Thoracic aorta (tissue), 2 donors: ENCODE results near the gene KIF26B. TPM values are rescaled to one million over a fixed set of nuclear protein-coding genes. Genes with fewer than 3 reads are reported as not detected.

Experiments
- ATAC-seq: fragments of 150-250 bp; one replicate; pipeline ENCODE4 v1.8.0; 2017; ENCODE audit warnings: low read depth; ENCODE audit not compliant: insufficient number of reproducible peaks, low FRiP score
- DNase-seq: peaks from one replicate; pipeline ENCODE4 v3.0.0-alpha.2; 2020; ENCODE audit warnings: low spot score
- H3K27ac ChIP-seq, 2 donors: fragments of 200-600 bp; sonication (generic); 1 replicate in 1 of 2; 2 replicates in 1 of 2; pipeline ENCODE4 v1.5.1; 2016; ENCODE audit warnings: mild to moderate bottlenecking in 2 of 2, moderate library complexity in 2 of 2
- H3K27me3 ChIP-seq: fragments of 200-600 bp; sonication (generic); replicated peaks from 2 replicates; pipeline ENCODE4 v1.6.0; 2016; ENCODE audit warnings: mild to moderate bottlenecking; ENCODE audit not compliant: insufficient read depth
- H3K36me3 ChIP-seq: fragments of 200-600 bp; sonication (generic); one replicate; pipeline ENCODE4 v1.5.1; 2016
- H3K4me1 ChIP-seq, 2 donors: fragments of 200-600 bp; sonication (generic); 1 replicate in 1 of 2; 2 replicates in 1 of 2; pipeline versions ENCODE4 v1.5.1 to v1.6.0; 2016; ENCODE audit warnings: low read depth in 2 of 2, mild to moderate bottlenecking in 1 of 2; ENCODE audit not compliant: control insufficient read depth in 1 of 2
- H3K4me3 ChIP-seq: fragments of 200-600 bp; sonication (generic); 2 replicates; pipeline ENCODE4 v1.5.1; 2016; ENCODE audit warnings: mild to moderate bottlenecking
- H3K9me3 ChIP-seq: fragments of 200-600 bp; sonication (generic); 2 replicates; pipeline ENCODE4 v1.5.1; 2016
- CTCF ChIP-seq: fragments of 200-600 bp; sonication (generic); IDR thresholded peaks from one replicate; pipeline ENCODE4 v1.5.1; 2019; ENCODE audit warnings: antibody characterized with exemption
- total RNA-seq, 2 donors: library from RNA; depleted of rRNA; stranded (reverse); fragments of >200 nt; gene quantifications; one replicate each; pipeline versions ENCODE4 v1.1.0 to v1.2.3, GENCODE V29; 2016

The KIF26B gene
- total RNA-seq, 2 donors from 2014 or later: 0.14 to 0.41 TPM

DNA sequence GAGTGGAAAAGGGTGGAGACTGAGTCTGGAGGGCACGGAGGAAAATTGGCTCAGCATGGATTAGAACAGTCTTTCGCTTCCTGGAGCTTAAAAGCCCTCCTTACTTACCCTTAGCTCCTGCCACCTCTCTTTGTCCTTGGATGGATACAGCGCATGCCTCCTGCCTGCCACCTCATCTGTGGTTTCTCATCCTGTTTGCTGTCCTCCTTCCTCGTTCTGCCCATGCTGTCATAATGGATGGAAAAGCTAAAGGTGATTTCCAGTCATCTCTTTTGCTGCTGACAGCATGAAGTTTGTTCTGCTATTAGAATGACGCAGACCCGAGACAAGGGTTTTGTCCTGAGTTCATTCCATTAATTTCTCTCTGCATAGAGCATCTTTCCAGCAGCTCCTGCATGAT, 425.9 kb downstream of the KIF26B start:
- no peaks in the 10 kb centered on the region for H3K4me1 ChIP-seq
- no peaks in the 10 kb centered on the region for H3K36me3 ChIP-seq
- H3K27ac ChIP-seq: no peak overlapping the region
- no peak for DNase-seq
- H3K4me3 ChIP-seq: no peak overlapping the region
- ATAC-seq: no peak
- TF ChIP-seq CTCF: no peak
- H3K9me3 ChIP-seq: no peaks in the 10 kb centered on the region
- H3K27me3 ChIP-seq: no peaks in the 10 kb centered on the region

- Histone ChIP-seq H3K4me1 (no peaks in the 10 kb centered on the region), H3K4me3 (no peak overlapping the region), H3K36me3 (no peaks in the 10 kb centered on the region), H3K27me3 (no peaks in the 10 kb centered on the region), H3K27ac (no peak overlapping the region), H3K9me3 (no peaks in the 10 kb centered on the region)
- no peak for ATAC-seq
- no peak for DNase-seq
- no peak for TF ChIP-seq CTCF
These were observed 427.2 kb downstream of the KIF26B start for GRCh38 chr1:245582026-245582425.

GRCh38 chr1:245583081-245583480, 428.3 kb downstream of the KIF26B start:
- TF ChIP-seq CTCF: no peak
- DNase-seq (no peak), ATAC-seq (no peak)
- H3K27ac ChIP-seq: no peak overlapping the region
- no peaks in the 10 kb centered on the region for H3K9me3 ChIP-seq
- no peak overlapping the region for H3K4me3 ChIP-seq
- no peaks in the 10 kb centered on the region for H3K27me3 ChIP-seq
- H3K36me3 ChIP-seq: no peaks in the 10 kb centered on the region
- H3K4me1 ChIP-seq: no peaks in the 10 kb centered on the region

DNA sequence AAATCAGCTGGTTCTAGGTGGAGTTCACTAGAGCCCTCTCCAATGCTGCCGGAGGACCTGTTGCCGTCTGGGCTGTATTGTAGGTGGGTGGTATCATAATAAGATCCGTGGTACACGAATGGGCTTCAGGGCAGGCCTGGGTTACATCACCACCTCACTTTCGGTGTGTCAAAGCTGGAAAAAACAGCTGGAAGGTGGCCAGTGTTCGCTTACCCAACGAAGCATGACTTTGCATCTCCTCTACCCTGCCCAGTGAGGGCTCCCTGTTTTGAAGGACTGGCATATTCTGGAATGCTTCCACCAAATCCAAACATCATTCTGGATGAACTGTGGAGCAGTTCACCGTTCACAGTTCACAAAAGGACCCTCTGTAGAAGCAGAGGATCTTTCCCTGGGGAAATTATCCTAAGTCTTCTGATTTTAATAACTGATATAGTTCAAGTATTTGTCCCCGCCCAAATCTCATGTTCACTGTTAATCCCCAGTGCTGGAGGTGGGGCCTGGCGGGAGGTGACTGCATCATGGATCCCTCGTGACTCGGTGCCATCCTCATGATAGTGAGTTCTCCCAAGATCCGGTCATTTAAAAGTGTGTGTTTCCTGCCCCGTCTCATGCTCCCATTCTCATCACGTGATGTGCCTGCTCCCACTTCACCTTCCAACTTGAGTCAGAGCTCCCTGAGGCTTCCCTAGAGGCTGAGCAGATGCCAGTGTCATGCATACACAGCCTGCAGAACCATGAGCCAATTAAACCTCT, 429.0 kb downstream of the KIF26B start:
- no peaks in the 10 kb centered on the region for H3K9me3 ChIP-seq
- H3K4me3 ChIP-seq: no peak overlapping the region
- H3K4me1 ChIP-seq: no peaks in the 10 kb centered on the region
- no peak overlapping the region for H3K27ac ChIP-seq
- H3K36me3 ChIP-seq: no peaks in the 10 kb centered on the region
- no peak for TF ChIP-seq CTCF
- ATAC-seq: no peak
- no peak for DNase-seq
- H3K27me3 ChIP-seq: no peaks in the 10 kb centered on the region

DNA sequence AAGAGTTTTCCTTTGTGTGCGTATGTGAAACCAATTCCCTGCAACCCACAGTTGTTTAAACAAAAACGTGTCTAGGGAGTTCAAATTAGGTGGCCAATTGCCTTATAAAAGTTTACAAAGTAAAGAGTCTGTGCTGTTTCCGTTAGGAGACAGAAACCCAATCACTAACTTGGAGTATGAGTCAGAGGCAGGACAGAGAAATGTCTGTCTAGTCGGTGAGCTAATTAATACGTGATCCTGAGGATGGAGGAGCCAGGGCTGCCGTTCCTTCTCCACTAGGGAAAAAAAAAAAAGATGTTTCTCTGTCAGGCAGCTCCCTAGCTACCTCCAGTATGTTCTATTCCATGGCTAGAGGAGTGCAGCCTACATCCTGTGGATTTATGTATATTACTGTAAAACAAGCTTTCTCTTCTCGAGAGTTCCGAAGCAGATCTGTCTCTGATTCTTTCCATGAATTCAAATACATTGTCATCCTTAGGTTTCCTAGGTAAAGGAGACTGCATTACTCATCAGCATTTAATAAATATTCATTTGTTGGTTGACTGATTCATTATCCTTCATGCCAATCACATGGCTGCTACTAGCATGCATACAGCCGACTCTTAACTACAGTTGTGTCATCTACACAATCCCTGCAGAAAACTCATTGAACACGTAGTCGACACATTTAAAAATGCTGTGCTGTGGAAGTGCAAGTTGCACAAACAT, 430.6 kb downstream of the KIF26B start:
- Histone ChIP-seq H3K4me1 (no peaks in the 10 kb centered on the region), H3K9me3 (no peaks in the 10 kb centered on the region), H3K36me3 (no peaks in the 10 kb centered on the region), H3K27me3 (no peaks in the 10 kb centered on the region), H3K4me3 (no peak overlapping the region), H3K27ac (no peak overlapping the region)
- no peak for DNase-seq
- ATAC-seq: no peak
- TF ChIP-seq CTCF: no peak
